Measurements from ENCODE around the gene JCAD.
"Not testable (repeated sequence)": the region's sequence is repeated elsewhere in the genome, so short reads cannot be mapped to it uniquely, and the experiment has no call there.

Gene JCAD

GRCh38 chr10:30028006-30028737 lies 31.2 kb downstream of the JCAD start:
- no peak for DNase-seq (ENCODE audit: low read depth in 2 of 3, low spot score in 2 of 3)

- DNase-seq (ENCODE audit: low read depth in 2 of 3, low spot score in 2 of 3), result peak; percentile 49 to 70 (median 64)
These were observed 32.1 kb downstream of the JCAD start for GRCh38 chr10:30027057-30028005.

- no peak for DNase-seq (ENCODE audit: low read depth in 2 of 3, low spot score in 2 of 3)
These were observed 32.8 kb downstream of the JCAD start for GRCh38 chr10:30026578-30026977.

GRCh38 chr10:30026080-30026479 lies 33.3 kb downstream of the JCAD start:
- DNase-seq (ENCODE audit: low read depth in 2 of 3, low spot score in 2 of 3), result no peak

GRCh38 chr10:30025428-30025827 lies 34.0 kb downstream of the JCAD start:
- not testable (repeated sequence) for DNase-seq (ENCODE audit: low read depth in 2 of 3, low spot score in 2 of 3)

GRCh38 chr10:30022590-30022989 lies 36.8 kb downstream of the JCAD start:
- DNase-seq (ENCODE audit: low read depth in 2 of 3, low spot score in 2 of 3), result no peak

GRCh38 chr10:30019468-30019867 lies 39.9 kb downstream of the JCAD start:
- no peak for DNase-seq (ENCODE audit: low read depth in 2 of 3, low spot score in 2 of 3)

- DNase-seq (ENCODE audit: low read depth in 2 of 3, low spot score in 2 of 3), result no peak
These were observed 40.9 kb downstream of the JCAD start for GRCh38 chr10:30018496-30018895.

GRCh38 chr10:30017966-30018365 lies 41.4 kb downstream of the JCAD start:
- no peak for DNase-seq (ENCODE audit: low read depth in 2 of 3, low spot score in 2 of 3)

- DNase-seq (ENCODE audit: low read depth in 2 of 3, low spot score in 2 of 3), result no peak
These were observed 41.8 kb downstream of the JCAD start for GRCh38 chr10:30017556-30017955.

- DNase-seq (ENCODE audit: low read depth in 2 of 3, low spot score in 2 of 3), result no peak
These were observed 44.9 kb downstream of the JCAD start for GRCh38 chr10:30014511-30014910.

- no peak for DNase-seq (ENCODE audit: low read depth in 2 of 3, low spot score in 2 of 3)
These were observed 45.6 kb downstream of the JCAD start for GRCh38 chr10:30013757-30014156.

- DNase-seq (ENCODE audit: low read depth in 2 of 3, low spot score in 2 of 3), result no peak
These were observed 47.3 kb downstream of the JCAD start for GRCh38 chr10:30011956-30012647.

- DNase-seq (ENCODE audit: low read depth in 2 of 3, low spot score in 2 of 3), result no peak
These were observed 48.0 kb downstream of the JCAD start for GRCh38 chr10:30011396-30011795.

- DNase-seq (ENCODE audit: low read depth in 2 of 3, low spot score in 2 of 3), result no peak
These were observed 52.0 kb downstream of the JCAD start for GRCh38 chr10:30007406-30007805.

- no peak for DNase-seq (ENCODE audit: low read depth in 2 of 3, low spot score in 2 of 3)
These were observed 53.0 kb downstream of the JCAD start for GRCh38 chr10:30006410-30006809.

GRCh38 chr10:30005116-30005515 lies 54.3 kb downstream of the JCAD start:
- DNase-seq (ENCODE audit: low read depth in 2 of 3, low spot score in 2 of 3), result not testable (repeated sequence)

GRCh38 chr10:30002426-30003266 lies 56.7 kb downstream of the JCAD start:
- DNase-seq (ENCODE audit: low read depth in 2 of 3, low spot score in 2 of 3), result peak in 2 of 3 experiments; percentile 18 to 29

- DNase-seq (ENCODE audit: low read depth in 2 of 3, low spot score in 2 of 3), result no peak
These were observed 58.4 kb downstream of the JCAD start for GRCh38 chr10:30000802-30001571.

Measured in activated CD8-positive, alpha-beta memory T cell treated with anti-CD3 and anti-CD28 coated beads for 48 hours (primary cell).